GM18868 (cell line): ENCODE data around the gene BLOC1S5.
A peak's percentile ranks its signal among the peaks of the same experiment; 100 is the strongest.
"Not testable (repeated sequence)": the region's sequence is repeated elsewhere in the genome, so short reads cannot be mapped to it uniquely, and the experiment has no call there.

Experiments
- ATAC-seq: cut with Tn5 transposase; IDR thresholded peaks from one replicate; pipeline ENCODE4 v1.9.1; 2021; ENCODE audit warnings: mild to moderate bottlenecking, moderate library complexity; ENCODE audit not compliant: unreplicated experiment

The BLOC1S5 gene

DNA sequence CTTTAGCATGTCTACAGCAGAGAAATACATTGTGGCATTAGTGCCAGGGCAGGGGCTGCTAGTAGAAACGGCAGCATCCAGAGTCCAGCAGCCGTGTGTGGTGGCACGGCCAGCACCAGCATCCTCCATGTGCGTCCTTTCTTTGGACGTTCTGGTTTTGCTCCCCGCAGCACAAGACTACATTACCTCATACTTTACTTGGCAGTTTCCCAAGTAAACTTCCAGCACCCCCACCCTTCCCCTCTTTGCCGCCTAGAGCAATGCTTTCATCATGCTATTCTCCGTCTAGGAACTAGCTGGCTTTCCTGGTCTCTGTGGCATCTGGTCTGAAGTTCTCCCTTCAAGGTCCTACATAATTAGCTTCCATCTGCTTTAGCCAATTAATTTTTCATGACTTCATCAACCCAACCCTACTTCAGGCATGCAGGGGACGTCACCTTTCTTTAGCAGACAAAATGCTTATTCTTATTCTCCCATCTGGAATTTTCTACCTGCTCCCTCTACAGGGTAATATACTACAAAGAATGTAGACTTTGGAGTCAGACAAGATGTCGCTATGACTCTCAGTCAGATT, 67.6 kb downstream of the BLOC1S5 start:
- ATAC-seq: no peak

DNA sequence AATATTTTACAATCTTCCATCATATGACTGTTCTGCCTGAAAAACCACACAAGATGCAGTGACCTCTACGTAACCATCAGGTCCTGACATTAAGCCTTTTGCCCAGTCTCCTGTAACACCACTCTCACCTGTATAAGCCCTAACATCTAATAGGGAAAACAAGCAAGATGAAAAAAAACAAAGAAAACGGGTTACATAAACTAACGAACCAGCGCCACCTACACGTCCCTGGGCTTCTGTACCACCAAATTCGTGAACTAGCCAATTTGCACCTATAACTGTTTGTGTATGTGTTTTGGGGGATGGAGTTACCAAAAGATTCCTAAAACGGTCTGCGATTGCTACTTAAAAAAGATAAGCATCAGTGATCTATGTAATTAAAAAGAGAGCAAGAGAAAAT, 70.2 kb downstream of the BLOC1S5 start:
- ATAC-seq: no peak

DNA sequence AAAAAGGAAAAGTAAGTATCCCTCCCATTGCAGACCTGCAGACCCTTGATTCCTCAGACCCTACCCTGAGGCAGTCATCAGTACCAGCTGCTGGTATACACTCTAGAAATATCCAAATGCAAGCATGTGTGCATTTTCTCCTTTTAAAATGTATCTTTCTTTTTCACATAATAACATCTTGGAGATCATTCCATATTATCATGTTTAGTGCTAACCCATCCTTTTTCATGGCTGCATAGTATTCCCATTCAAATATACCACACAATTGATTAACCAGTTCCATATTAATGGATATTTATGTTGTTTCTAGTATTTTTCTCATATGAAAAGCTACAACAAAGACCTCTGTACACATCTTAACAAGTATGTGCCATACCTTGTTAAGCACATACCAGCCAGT, 70.8 kb downstream of the BLOC1S5 start:
- ATAC-seq: no peak

DNA sequence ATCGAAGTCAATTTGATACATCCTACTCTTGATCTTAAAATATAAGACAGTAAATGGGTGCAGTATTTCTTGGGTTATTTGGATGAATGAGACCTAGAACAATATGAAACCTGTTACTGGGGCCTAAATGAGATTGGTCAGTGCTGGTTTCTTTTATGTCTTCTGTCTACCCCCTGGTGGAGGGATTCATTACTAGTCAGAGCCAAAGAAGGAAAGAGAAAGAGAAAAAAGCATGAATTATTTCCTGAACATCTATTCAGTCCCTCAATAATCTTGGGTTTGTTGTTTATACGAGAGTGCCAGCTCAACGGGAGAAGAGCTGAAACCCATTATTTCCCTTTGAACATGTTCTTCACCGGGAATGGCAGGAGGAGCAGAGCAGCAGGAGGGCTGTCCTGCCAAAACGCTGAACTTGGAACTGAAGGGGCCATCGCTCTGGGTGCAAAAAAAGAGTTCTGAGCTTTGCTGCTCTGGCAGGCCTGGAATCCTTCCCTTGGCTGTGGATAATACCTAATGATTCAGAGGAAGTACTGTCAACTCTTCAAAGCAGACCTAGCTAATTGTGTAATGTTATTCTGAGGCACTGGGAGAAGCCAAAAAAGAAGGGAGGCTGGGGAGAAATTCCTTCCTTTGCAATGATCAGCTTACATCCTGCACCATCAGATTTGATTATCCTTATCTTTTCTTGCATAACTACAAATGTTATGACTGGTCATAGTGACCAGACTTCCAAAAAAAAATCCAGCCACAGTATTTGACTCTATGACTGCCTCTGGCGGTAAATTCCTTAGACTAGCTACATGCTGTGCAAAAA, 72.0 kb downstream of the BLOC1S5 start:
- ATAC-seq: peak; percentile 87

DNA sequence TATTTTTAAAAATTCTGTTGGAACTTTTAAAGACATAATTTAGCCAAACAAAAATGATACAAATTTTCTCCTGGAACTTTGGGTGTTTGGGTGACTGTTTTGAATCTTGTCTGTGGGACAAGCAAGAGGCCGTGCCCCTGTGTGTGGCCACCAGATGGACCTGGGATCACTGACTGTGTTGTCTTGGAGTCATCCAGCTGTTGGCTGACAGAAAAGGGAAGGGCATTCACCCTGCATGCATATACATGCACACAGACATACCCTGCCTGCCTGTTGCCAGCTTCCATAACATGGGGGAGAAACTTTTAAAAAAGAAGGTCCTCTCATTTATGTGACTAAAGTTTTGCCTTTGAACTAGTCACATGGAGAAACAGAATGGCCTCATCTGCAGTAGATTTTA, 72.7 kb downstream of the BLOC1S5 start:
- no peak for ATAC-seq

DNA sequence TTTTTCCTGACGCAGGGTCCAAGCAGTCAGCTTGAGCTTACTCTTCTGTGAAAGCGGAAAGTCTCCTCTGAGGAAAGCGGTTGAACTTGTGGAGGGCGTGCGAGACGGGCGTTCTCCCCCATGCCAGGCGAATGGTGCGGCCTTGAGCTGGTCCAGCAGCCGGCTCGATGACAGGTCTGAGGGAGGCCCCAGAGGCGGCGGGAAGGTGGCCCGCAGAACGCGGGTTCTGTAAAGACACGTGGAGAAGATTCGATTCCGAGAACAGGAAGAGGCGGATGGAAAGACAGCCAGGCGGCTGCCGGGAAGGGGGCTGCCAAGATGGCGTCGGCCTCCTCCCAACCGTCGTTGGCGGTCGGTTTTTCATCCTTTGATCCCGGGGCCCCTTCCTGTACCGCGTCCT, 78.0 kb downstream of the BLOC1S5 start:
- no peak for ATAC-seq

DNA sequence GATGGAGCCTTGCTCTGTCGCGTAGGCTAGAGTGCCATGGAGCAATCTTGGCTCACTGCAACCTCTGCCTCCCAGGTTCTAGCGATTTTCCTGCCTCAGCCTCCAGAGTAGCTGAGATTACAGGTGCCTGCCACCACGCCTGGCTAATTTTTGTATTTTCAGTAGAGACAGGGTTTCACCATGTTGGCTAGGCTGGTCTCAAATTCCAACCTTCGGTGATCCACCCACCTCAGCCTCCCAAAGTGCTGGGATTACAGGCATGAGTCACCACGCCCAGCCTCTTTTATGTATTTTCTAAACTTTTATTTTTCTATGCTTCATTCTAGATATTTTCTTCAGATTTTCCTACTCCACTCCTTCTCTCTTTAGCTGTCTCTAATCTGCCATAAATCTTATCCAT, 80.2 kb downstream of the BLOC1S5 start:
- ATAC-seq: not testable (repeated sequence)

DNA sequence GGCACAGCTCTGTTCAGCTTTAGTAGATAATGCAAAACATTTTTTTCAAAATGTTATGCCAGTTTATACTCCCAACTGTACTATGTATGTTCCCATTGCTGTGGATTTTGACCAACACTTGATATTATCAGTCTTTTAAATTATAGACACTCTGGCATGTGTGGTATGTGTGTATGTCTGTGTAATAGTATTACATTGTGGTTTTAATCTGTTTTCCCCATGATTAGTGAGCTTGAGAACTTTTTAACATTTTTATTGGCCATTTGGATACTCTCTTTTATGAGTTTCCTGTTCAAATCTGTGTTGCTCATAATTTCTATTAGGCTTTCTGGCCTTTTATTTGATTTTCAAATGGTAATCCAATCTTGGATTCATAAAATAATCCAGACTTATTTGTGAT, 84.4 kb downstream of the BLOC1S5 start:
- no peak for ATAC-seq

DNA sequence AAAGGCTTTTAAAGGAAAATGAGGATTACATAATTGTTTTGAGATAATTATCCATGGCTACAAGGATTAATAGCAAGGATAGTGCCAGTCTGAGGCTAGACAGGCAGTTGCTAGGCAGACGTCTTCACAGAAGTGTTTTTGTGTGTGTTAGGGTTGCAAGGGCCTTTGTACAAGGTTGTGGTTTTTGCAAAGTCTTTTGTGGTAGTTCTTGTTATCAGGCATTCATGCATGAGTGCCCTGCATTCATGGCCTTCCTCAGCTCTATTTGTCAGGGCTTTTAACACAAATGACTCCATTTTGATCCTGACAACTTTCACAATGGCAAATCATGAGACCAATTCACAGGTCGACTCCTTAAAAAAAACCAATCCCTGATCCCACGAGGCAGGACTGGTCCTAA, 85.5 kb downstream of the BLOC1S5 start:
- peak; percentile 87 for ATAC-seq

DNA sequence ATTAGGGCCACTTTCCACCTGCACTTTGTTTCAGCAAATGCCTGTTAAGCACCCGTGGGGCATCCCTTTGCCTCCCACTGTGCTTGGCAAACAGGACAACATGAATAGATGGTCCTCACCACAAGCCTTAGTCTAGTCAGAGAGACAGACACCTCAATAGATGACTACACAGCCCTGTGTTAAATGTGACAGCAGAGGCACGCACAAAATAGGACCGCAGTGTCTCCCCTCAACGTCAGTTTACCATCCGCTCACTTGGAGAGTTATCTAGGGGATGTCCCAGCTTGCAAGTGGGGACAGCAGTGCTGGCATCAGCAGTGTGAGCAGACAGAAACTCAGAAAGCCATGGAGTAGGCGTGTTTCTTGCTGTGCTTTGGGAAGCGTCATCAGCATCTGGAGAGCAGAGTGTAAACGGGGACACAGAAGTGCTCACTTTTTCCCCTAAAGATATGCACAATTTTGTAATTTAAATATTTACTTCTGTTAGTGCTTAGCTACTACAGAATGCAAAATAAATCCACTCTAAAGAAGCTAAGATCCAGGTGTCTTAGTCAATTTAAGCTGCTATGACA, 87.6 kb downstream of the BLOC1S5 start:
- ATAC-seq: no peak

DNA sequence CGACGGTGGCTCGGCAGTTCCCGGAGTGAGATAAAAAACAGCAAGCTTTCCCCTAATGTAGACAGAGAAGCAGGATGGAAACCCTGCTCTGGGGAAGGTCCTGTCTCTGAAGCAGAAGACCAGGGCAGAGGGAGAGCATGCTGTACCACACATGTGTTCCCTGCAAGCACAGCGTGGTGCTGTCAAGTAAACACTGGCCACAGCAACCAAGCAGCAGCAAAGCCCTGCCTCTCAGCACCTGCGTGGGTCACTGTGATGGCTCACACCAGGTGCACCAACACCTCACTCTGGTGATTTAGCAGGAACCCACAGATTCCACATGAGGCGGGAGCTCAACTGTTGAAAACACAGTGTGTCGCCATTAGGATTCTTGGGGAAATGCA, 88.4 kb downstream of the BLOC1S5 start:
- no peak for ATAC-seq

DNA sequence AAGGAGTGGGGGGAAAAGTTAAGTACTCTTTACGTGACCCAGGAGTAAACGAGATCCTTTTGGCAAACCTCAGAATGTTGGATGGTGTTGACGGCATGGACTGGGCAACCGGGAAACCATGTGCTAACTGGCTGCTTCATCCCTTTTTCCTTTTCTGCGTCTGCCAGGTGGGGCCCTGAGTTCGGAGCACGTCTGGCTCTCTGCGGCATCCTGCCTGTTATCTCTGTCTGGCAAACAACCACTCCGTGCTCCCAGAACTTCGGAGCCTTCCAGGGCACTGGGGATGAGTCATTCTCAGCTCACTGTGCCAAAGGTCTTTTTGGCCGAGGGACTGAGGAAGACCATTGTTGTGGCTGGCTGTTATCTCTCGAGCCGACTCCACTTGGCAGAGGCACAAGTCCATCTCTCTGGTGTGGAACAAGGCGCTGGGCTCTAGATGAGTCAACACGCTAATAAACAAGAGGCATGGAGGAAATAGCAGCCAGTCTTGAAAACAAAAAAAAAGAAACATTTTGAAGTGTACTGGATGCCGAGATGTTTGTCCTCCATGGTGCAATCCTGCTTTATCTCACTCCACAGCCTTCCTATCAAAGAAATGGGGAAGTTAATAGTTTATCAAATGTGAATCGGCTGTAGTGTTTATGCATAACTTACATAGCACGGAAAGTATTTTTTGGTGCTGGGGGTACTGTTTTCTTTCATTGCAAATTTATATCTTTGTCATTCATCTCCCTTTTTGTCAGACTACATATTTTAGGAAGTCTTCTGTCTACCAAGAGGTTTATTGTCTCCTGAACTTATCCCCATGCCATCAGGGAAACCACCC, 89.0 kb downstream of the BLOC1S5 start:
- ATAC-seq: peak; percentile 50

DNA sequence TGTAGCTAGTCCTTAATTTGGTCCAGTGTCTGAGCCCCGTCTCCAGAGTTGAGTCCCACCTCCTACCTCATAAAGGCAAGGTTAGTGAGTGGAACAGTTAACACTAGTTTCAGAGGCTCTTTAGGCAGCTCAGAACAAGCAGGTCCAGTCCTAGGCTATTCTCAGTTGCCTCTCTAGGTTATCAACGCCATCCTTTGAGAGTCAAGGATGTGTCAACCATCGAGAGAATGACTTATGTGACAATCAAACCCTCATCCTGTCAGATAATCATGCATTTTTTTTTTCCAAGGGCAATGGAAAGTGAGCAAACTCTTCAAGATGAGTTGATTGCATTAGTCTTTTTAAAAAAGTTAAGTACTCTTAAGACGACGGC, 89.6 kb downstream of the BLOC1S5 start:
- ATAC-seq: no peak

DNA sequence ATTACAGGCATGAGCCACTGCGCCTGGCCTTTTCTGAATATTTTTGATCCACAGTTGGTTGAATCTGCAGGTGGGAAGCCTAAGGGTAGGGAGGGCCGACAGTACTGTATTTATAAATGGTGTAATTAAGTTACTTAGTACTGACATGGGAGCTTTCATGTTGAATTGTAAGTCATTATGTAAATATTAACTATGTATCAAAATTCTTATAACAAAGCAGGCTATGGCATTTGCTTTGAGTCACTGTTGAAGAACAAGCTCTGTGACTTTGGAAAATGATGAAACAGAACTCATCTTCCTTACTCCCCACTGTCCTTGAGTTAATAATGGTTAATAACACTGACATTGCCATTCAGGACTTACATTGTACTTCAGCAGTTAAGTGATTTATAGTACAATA, 90.6 kb downstream of the BLOC1S5 start:
- ATAC-seq: no peak

DNA sequence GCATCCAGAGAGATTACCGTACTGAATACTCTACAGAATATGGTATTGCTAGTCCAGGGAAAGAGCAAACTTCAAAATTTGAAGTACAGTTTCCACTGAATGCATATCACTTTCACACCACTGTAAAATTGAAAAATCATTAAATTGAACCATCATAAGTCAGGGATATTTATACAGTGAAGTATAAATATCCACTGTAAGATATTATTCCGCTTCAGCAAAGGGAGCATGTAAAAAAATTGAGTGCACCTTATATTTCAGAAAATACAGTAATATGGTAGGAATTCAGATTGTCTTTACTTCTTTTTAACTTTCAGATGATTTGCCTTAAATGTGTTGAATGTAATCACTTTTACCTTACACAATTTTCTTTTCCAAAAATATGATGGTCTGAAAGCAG, 92.7 kb downstream of the BLOC1S5 start:
- no peak for ATAC-seq

DNA sequence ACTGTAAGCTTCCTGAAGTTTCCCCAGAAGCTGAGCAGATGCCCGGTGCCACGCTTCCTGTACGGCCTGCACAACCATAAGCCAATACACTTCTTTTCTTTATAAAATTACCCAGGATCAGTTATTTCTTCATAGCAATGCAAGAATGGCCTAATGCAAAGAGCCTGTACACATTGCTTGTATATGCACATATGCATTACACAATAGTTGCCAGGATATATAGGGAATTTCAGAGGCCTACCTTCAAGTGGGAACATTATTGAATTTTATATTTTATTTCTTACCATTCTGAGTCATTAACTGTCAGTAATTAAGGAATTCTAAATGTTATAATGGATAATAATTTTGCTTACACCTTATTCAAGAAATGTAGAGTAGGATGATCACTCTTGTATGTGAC, 93.6 kb downstream of the BLOC1S5 start:
- ATAC-seq: no peak
